Osteocyte (in vitro differentiated cells): ENCODE measurements around the gene VAMP7. TPM values are rescaled to one million over a fixed set of nuclear protein-coding genes. Genes with fewer than 3 reads are reported as not detected.
"Not testable (repeated sequence)": the region's sequence is repeated elsewhere in the genome, so short reads cannot be mapped to it uniquely, and the experiment has no call there.

ENCODE experiments used
- DNase-seq: peaks from one replicate; pipeline ENCODE4 v3.0.0; 2021; ENCODE audit warnings: mixed read lengths; ENCODE audit not compliant: unreplicated experiment; ENCODE audit errors: extremely low spot score
- H3K27ac Mint-ChIP-seq: one replicate; pipeline ENCODE4 v1.8.0; 2021; ENCODE audit warnings: mild to moderate bottlenecking, mixed read lengths; ENCODE audit not compliant: unreplicated experiment
- H3K27me3 Mint-ChIP-seq: one replicate; pipeline ENCODE4 v1.8.0; 2021; ENCODE audit warnings: mixed read lengths; ENCODE audit not compliant: unreplicated experiment
- H3K36me3 Mint-ChIP-seq: one replicate; pipeline ENCODE4 v1.8.0; 2021; ENCODE audit warnings: mixed read lengths; ENCODE audit not compliant: unreplicated experiment
- H3K4me1 Mint-ChIP-seq: one replicate; pipeline ENCODE4 v1.8.0; 2021; ENCODE audit warnings: mixed read lengths; ENCODE audit not compliant: unreplicated experiment
- H3K4me3 Mint-ChIP-seq: one replicate; pipeline ENCODE4 v1.8.0; 2021; ENCODE audit warnings: mild to moderate bottlenecking, moderate library complexity, mixed read lengths; ENCODE audit not compliant: unreplicated experiment
- H3K9me3 Mint-ChIP-seq: one replicate; pipeline ENCODE4 v1.8.0; 2021; ENCODE audit warnings: mixed read lengths; ENCODE audit not compliant: unreplicated experiment
- CTCF ChIP-seq: fragments of 200-600 bp; sonication (generic); IDR thresholded peaks from 2 replicates; pipeline ENCODE4 v1.5.0; 2021; ENCODE audit warnings: antibody characterized with exemption, mild to moderate bottlenecking, moderate library complexity
- total RNA-seq: library from RNA; stranded (reverse); gene quantifications from 2 replicates; pipeline ENCODE4 v1.2.1, GENCODE V29; 2021

Gene VAMP7
- total RNA-seq, 1 donor from 2014 or later = 36.4 TPM

- DNase-seq = no peak
- Mint-ChIP-seq H3K36me3 (peaks cover 30% of the 10 kb centered on the region), H3K27ac (no peak overlapping the region), H3K4me1 (no peaks in the 10 kb centered on the region), H3K9me3 (peaks cover 10% of the 10 kb centered on the region), H3K4me3 (no peak overlapping the region), H3K27me3 (no peaks in the 10 kb centered on the region)
- TF ChIP-seq CTCF = no peak
Measured at GRCh38 chrX:155899366-155899765, 18.2 kb downstream of the VAMP7 start.

DNA sequence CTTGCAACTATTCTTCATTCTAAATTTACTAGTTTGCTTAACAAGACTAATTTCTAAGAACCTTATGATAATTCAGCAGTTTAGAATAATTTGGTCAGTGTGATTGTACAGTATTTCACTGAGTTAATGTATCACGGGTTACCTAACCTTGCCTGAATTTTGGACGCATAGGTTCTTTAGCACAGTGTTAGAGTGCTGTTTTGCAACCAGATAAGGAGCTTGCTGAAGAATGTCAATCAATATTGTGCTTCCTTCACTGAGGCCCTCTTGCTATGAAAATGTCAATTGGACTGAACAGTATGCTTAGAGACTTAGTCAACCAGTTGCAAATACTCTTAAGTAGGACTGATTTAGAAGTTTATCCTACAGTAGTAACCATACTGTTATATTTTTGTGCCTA lies 19.6 kb downstream of the VAMP7 start:
- H3K27ac Mint-ChIP-seq = no peak overlapping the region
- H3K4me3 Mint-ChIP-seq = no peak overlapping the region
- TF ChIP-seq CTCF = no peak
- DNase-seq = no peak
- peaks cover 26% of the 10 kb centered on the region for H3K36me3 Mint-ChIP-seq
- H3K27me3 Mint-ChIP-seq = no peaks in the 10 kb centered on the region
- H3K9me3 Mint-ChIP-seq = peaks cover 10% of the 10 kb centered on the region
- no peaks in the 10 kb centered on the region for H3K4me1 Mint-ChIP-seq

DNA sequence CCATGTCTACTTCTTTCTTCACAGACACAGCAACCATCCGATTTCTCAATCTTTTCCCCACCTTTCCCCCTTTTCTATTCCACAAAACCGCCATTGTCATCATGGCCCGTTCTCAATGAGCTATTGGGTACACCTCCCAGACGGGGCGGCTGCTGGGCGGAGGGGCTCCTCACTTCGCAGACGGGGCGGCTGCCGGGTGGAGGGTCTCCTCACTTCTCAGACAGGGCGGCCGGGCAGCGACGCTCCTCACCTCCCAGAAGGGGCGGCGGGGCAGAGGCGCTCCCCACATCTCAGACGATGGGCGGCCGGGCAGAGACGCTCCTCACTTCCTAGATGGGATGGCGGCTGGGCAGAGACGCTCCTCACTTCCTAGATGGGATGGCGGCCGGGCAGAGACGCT lies 26.5 kb downstream of the VAMP7 start:
- H3K4me3 Mint-ChIP-seq, H3K27ac Mint-ChIP-seq, H3K27me3 Mint-ChIP-seq, H3K4me1 Mint-ChIP-seq, DNase-seq: not testable (repeated sequence)
- Mint-ChIP-seq H3K36me3 (peaks cover 22% of the 10 kb centered on the region), H3K9me3 (peaks cover 29% of the 10 kb centered on the region)

- Mint-ChIP-seq H3K27ac (no peak overlapping the region), H3K27me3 (no peaks in the 10 kb centered on the region), H3K4me1 (no peaks in the 10 kb centered on the region), H3K36me3 (peaks cover 35% of the 10 kb centered on the region), H3K4me3 (no peak overlapping the region), H3K9me3 (peaks cover 13% of the 10 kb centered on the region)
- TF ChIP-seq CTCF = no peak
- DNase-seq = no peak
Measured at GRCh38 chrX:155923200-155923599, 42.1 kb downstream of the VAMP7 start.

DNA sequence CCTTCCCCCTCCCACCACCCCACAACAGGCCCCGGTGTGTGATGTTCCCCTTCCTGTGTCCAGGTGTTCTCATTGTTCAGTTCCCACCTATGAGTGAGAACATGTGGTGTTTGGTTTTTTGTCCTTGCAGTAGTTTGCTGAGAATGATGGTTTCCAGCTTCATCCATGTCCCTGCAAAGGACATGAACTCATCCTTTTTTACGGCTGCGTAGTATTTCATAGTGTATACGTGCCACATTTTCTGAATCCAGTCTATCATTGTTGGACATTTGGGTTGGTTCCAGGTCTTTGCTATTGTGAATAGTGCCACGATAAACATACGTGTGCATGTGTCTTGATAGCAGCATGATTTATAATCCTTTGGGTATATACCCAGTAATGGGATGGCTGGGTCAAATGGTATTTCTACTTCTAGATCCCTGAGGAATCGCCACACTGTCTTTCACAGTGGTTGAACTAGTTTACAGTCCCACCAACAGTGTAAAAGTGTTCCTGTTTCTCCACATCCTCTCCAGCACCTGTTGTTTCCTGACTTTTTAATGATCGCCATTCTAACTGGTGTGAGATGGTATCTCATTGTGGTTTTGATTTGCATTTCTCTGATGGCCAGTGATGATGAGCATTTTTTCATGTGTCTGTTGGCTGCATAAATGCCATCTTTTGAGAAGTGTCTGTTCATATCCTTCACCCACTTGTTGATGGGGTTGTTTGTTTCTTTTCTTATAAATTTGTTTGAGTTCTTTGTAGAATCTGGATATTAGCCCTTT lies 49.9 kb downstream of the VAMP7 start:
- peaks cover 22% of the 10 kb centered on the region for H3K9me3 Mint-ChIP-seq
- not testable (repeated sequence) for H3K4me3 Mint-ChIP-seq, H3K27ac Mint-ChIP-seq, H3K4me1 Mint-ChIP-seq, H3K27me3 Mint-ChIP-seq, DNase-seq
- peaks cover 48% of the 10 kb centered on the region for H3K36me3 Mint-ChIP-seq

GRCh38 chrX:155938132-155938531 lies 57.0 kb downstream of the VAMP7 start:
- no peak overlapping the region for H3K27ac Mint-ChIP-seq
- no peak for DNase-seq
- H3K4me1 Mint-ChIP-seq = no peaks in the 10 kb centered on the region
- H3K9me3 Mint-ChIP-seq = peaks cover 8% of the 10 kb centered on the region
- TF ChIP-seq CTCF = no peak
- H3K36me3 Mint-ChIP-seq = peaks cover 35% of the 10 kb centered on the region
- no peak overlapping the region for H3K4me3 Mint-ChIP-seq
- no peaks in the 10 kb centered on the region for H3K27me3 Mint-ChIP-seq
